H1 (cell line): ENCODE data around the gene CHD1.

Experiments used
- CTCF ChIP-seq, 3 experiments: IDR thresholded peaks; 1 replicate in 2 of 3; 2 replicates in 1 of 3; pipeline versions ENCODE4 v1.5.1 to v1.6.1; 2011; ENCODE audit warnings: low read length in 3 of 3, mild to moderate bottlenecking in 3 of 3, inconsistent platforms in 2 of 3, low read depth in 1 of 3, moderate library complexity in 1 of 3; ENCODE audit not compliant: insufficient read depth in 1 of 3; ENCODE audit errors: control extremely low read depth in 1 of 3
- MAX ChIP-seq: IDR thresholded peaks from 2 replicates; pipeline ENCODE4 v1.6.1; 2012; ENCODE audit warnings: inconsistent platforms
- NRF1 ChIP-seq: IDR thresholded peaks from 2 replicates; pipeline ENCODE4 v1.6.1; 2011; ENCODE audit warnings: mild to moderate bottlenecking, low read depth, low read length, improper control_type of control experiment
- TEAD4 ChIP-seq: IDR thresholded peaks from 2 replicates; pipeline ENCODE4 v1.6.1; 2012; ENCODE audit warnings: low read depth, low read length, inconsistent platforms, mixed read lengths

- TF ChIP-seq NRF1 (no peak), CTCF (IDR thresholded peaks at IDR 0.05; ENCODE audit: control extremely low read depth in 1 of 3, insufficient read depth in 1 of 3, low read depth in 1 of 3, low read length in 3 of 3) (no peak), MAX (no peak), TEAD4 (no peak)
Measured at GRCh38 chr5:98965226-98965625, 36.4 kb upstream of the CHD1 start.
